NOMO-1 (cell line): ENCODE data around the gene GREM1.

Experiments used
- DNase-seq, 2 experiments: peaks; one replicate each; lab custom pipeline; 2025; ENCODE audit not compliant: unreplicated experiment in 2 of 2; lab: John Stamatoyannopoulos, UW

GREM1 gene

DNA sequence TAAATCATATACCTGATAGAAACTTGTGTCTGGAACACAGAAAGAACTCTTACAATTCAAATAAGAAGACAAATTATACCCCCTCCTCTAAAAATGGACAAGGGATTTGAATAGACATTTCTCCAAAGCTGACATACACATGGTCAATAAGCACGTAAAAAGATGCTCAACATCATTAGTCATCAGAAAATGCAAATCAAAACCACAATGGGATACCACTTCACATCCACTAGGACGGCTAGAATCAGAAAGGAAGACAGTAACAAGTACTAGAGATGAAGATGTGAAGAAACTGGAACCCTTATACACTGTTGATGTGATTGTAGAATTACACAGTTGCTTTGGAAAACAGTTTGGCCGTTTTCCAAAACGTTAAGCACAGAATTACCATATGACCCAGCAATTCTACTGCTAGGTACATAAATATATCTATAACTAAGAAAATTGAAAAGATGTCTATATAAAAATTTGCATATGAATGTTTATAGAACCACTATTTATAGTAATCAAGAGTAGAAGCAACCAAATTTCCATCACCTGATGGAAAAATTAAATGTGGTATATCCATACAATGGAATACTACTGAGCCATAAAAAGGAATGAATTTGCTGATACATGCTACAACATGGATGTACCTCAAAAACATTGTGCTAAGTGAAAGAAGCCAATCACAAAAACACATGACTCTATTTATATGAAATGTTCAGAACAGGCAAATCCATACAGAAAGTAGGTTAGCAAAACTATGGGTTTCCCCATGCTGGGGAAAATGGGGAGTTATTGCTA lies 60.8 kb downstream of the GREM1 start:
- DNase-seq = no peak

GRCh38 chr15:32781781-32782180 lies 64.0 kb downstream of the GREM1 start:
- DNase-seq = no peak

DNA sequence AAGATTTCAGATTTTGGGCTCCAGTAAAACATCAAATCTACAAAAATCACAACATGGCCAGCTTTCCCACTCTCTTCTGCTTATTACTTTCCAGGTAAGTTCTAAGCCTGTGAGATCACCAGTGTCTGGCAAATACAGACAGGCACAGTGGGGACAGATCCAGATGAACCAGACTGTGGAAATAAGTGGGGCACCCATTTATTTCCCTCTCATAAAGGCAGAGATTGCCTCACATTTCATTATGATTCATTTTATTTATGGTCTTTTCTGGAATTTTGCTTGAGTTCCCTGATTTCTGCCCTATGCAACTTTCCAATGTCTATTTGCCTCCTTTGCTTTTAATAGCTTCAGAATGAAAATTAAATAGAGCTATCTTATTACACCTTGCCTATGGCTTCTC lies 66.8 kb downstream of the GREM1 start:
- DNase-seq = no peak

GRCh38 chr15:32786906-32787305 lies 69.1 kb downstream of the GREM1 start:
- DNase-seq = no peak

DNA sequence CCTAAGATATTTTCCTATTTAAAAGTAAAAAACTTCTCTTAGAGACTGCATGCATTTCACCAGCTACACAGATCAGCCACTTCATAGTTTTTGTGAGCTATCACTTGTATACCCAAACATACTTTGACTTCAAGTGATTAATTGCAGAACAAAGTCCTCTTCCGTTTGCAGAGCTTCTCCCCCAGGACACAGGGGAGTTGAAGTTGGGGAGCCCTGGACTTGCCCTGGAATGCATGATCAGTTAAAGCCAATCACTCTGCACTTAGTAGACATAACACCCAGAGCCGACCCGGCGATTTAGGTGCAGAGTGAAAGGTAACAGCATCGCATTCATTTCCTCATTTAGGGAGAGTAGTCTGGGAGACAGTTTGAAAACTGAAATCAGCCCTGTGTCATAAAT lies 70.1 kb downstream of the GREM1 start:
- no peak for DNase-seq

DNA sequence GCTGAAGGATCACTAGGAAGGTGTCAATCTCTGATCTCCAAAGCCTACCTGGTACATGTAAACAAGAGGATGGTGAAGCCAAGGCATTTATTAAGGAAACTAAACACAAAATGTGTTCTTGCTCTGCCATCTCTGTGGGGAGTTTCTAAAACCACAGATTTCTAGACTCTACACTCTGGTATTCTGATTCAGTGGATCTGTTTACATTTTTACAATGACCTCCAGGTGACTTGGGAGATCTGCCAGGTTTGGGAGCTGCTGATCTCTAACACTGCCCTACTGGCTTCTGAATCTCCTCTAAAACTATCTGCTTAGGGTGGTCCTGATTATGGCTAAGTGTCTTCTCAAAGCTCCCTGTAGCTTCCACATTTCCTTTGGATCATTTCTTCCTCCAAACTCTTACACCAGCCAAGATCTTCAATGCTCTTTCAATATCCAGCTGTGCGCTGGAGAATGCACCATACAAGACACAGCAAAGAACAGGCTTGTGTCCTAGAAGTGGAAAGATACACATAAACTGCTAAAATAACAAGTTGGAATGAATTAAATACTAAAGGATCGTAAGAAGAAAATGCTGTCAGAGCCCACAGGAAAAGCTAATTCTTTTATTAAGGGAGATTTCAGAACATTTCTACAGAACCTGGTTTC lies 72.7 kb downstream of the GREM1 start:
- DNase-seq = no peak

- no peak for DNase-seq
These were observed 74.6 kb downstream of the GREM1 start for GRCh38 chr15:32792436-32792835.
